NCI-H345 treated with DMSO at 0.1 percent for 48 hours (cell line): Measurements from ENCODE around the gene OGFR.

Experiments
- DNase-seq: peaks from one replicate; lab custom pipeline; 2025; ENCODE audit not compliant: unreplicated experiment; lab: John Stamatoyannopoulos, UW

Gene OGFR

GRCh38 chr20:62824476-62825332 is 20.1 kb downstream of the OGFR start:
- DNase-seq: no peak

GRCh38 chr20:62825333-62825985 is 20.8 kb downstream of the OGFR start:
- no peak for DNase-seq

GRCh38 chr20:62825986-62826645 is 21.5 kb downstream of the OGFR start:
- no peak for DNase-seq

- no peak for DNase-seq
Measured at GRCh38 chr20:62826646-62827310, 22.1 kb downstream of the OGFR start.

GRCh38 chr20:62827311-62828038 is 22.8 kb downstream of the OGFR start:
- no peak for DNase-seq

GRCh38 chr20:62828051-62828450 is 23.4 kb downstream of the OGFR start:
- DNase-seq: no peak

- no peak for DNase-seq
Measured at GRCh38 chr20:62828511-62829230, 24.0 kb downstream of the OGFR start.

- DNase-seq: no peak
Measured at GRCh38 chr20:62829231-62830230, 24.9 kb downstream of the OGFR start.

GRCh38 chr20:62830251-62830650 is 25.6 kb downstream of the OGFR start:
- DNase-seq: no peak

- DNase-seq: no peak
Measured at GRCh38 chr20:62830821-62831220, 26.2 kb downstream of the OGFR start.

- DNase-seq: no peak
Measured at GRCh38 chr20:62831361-62831788, 26.7 kb downstream of the OGFR start.

GRCh38 chr20:62831854-62832211 is 27.2 kb downstream of the OGFR start:
- no peak for DNase-seq

- DNase-seq: peak; percentile 50
Measured at GRCh38 chr20:62832212-62832922, 27.7 kb downstream of the OGFR start.

GRCh38 chr20:62832951-62833391 is 28.3 kb downstream of the OGFR start:
- DNase-seq: no peak

GRCh38 chr20:62834967-62835730 is 30.5 kb downstream of the OGFR start:
- DNase-seq: no peak

- DNase-seq: no peak
Measured at GRCh38 chr20:62835931-62836861, 31.6 kb downstream of the OGFR start.
